Measurements from ENCODE around the gene VSNL1. TPM values are rescaled to one million over a fixed set of nuclear protein-coding genes. Genes with fewer than 3 reads are reported as not detected.

Gene VSNL1
- total RNA-seq, 1 donor from 2014 or later, result 94.4 TPM

GRCh38 chr2:17571681-17572080 lies 31.2 kb downstream of the VSNL1 start:
- TF ChIP-seq CTCF (IDR thresholded peaks at IDR 0.05) (no peak), EZH2phosphoT487 (IDR thresholded peaks at IDR 0.05) (no peak), EZH2 (IDR thresholded peaks at IDR 0.05) (no peak)
- no peak overlapping the region for H2AFZ ChIP-seq (replicated peaks)
- Mint-ChIP-seq H3K27me3 (ENCODE audit: insufficient read depth, low read depth) (peaks cover 3% of the 10 kb centered on the region), H3K9me3 (no peaks in the 10 kb centered on the region), H3K27ac (no peak overlapping the region), H3K4me1 (no peaks in the 10 kb centered on the region), H3K36me3 (no peaks in the 10 kb centered on the region), H3K4me3 (no peak overlapping the region)
- H3K9me3 ChIP-seq (ENCODE audit: low read depth), result no peaks in the 10 kb centered on the region
- no peak for DNase-seq (ENCODE audit: low spot score)
- H3K79me2 ChIP-seq (ENCODE audit: low read depth), result peaks cover 83% of the 10 kb centered on the region
- no peaks in the 10 kb centered on the region for H3F3A ChIP-seq (ENCODE audit: low read depth)
- no peak overlapping the region for H3K4me2 ChIP-seq
- no peaks in the 10 kb centered on the region for H4K20me1 ChIP-seq (ENCODE audit: low read depth)
- no peak overlapping the region for H3K9ac ChIP-seq
- no peak overlapping the region for H3K4me3 ChIP-seq
- H3K4me1 ChIP-seq, result peaks cover 8% of the 10 kb centered on the region
- H3K27ac ChIP-seq, result no peak overlapping the region
- H3K27me3 ChIP-seq, result no peaks in the 10 kb centered on the region
- peaks cover 4% of the 10 kb centered on the region for H3K36me3 ChIP-seq

- no peaks in the 10 kb centered on the region for H3K9me3 Mint-ChIP-seq
- no peak for TF ChIP-seq EZH2phosphoT487 (IDR thresholded peaks at IDR 0.05)
- TF ChIP-seq CTCF (IDR thresholded peaks at IDR 0.05), result peak; percentile 39
- H3K4me2 ChIP-seq, result no peak overlapping the region
- peaks cover 88% of the 10 kb centered on the region for H3K79me2 ChIP-seq (ENCODE audit: low read depth)
- H3K4me3 ChIP-seq, result no peak overlapping the region
- H3K36me3 ChIP-seq, result no peaks in the 10 kb centered on the region
- H3K27ac Mint-ChIP-seq, result no peak overlapping the region
- no peaks in the 10 kb centered on the region for H3K9me3 ChIP-seq (ENCODE audit: low read depth)
- H3K27ac ChIP-seq, result no peak overlapping the region
- H3K27me3 Mint-ChIP-seq (ENCODE audit: insufficient read depth, low read depth), result peaks cover 3% of the 10 kb centered on the region
- no peak overlapping the region for H2AFZ ChIP-seq (replicated peaks)
- no peak overlapping the region for H3K9ac ChIP-seq
- H4K20me1 ChIP-seq (ENCODE audit: low read depth), result no peaks in the 10 kb centered on the region
- H3K27me3 ChIP-seq, result no peaks in the 10 kb centered on the region
- no peaks in the 10 kb centered on the region for H3K36me3 Mint-ChIP-seq
- H3F3A ChIP-seq (ENCODE audit: low read depth), result peaks cover 8% of the 10 kb centered on the region
- peaks cover 2% of the 10 kb centered on the region for H3K4me1 Mint-ChIP-seq
- peaks cover 9% of the 10 kb centered on the region for H3K4me1 ChIP-seq
- DNase-seq (ENCODE audit: low spot score), result no peak
- H3K4me3 Mint-ChIP-seq, result no peak overlapping the region
Measured at GRCh38 chr2:17573085-17573803, 32.7 kb downstream of the VSNL1 start.

- Histone ChIP-seq H3K27ac (no peak overlapping the region), H3K4me2 (no peak overlapping the region), H3K79me2 (ENCODE audit: low read depth) (peaks cover 83% of the 10 kb centered on the region), H3K4me1 (peaks cover 15% of the 10 kb centered on the region), H3K27me3 (no peaks in the 10 kb centered on the region), H3K36me3 (no peaks in the 10 kb centered on the region), H2AFZ (replicated peaks) (no peak overlapping the region), H3K4me3 (no peak overlapping the region), H3K9ac (no peak overlapping the region), H4K20me1 (ENCODE audit: low read depth) (no peaks in the 10 kb centered on the region), H3F3A (ENCODE audit: low read depth) (peaks cover 13% of the 10 kb centered on the region), H3K9me3 (ENCODE audit: low read depth) (no peaks in the 10 kb centered on the region)
- Mint-ChIP-seq H3K4me3 (no peak overlapping the region), H3K27ac (no peak overlapping the region), H3K36me3 (no peaks in the 10 kb centered on the region), H3K4me1 (peaks cover 7% of the 10 kb centered on the region), H3K9me3 (no peaks in the 10 kb centered on the region), H3K27me3 (ENCODE audit: insufficient read depth, low read depth) (peaks cover 3% of the 10 kb centered on the region)
- no peak for DNase-seq (ENCODE audit: low spot score)
- no peak for TF ChIP-seq CTCF (IDR thresholded peaks at IDR 0.05)
- no peak for TF ChIP-seq EZH2 (IDR thresholded peaks at IDR 0.05)
- TF ChIP-seq EZH2phosphoT487 (IDR thresholded peaks at IDR 0.05), result no peak
Measured at GRCh38 chr2:17573804-17574175, 33.3 kb downstream of the VSNL1 start.
